GM19099 (cell line): ENCODE results near the gene PTPN6.

Experiments used
- POLR2A ChIP-seq: IDR thresholded peaks from 3 replicates; pipeline ENCODE4 v1.6.1; 2011; ENCODE audit warnings: low read depth; ENCODE audit not compliant: insufficient read length; ENCODE audit errors: extremely low read depth

The PTPN6 gene

GRCh38 chr12:6964605-6965025 is 13.5 kb downstream of the PTPN6 start:
- TF ChIP-seq POLR2A: no peak

GRCh38 chr12:6965026-6965661 is 14.0 kb downstream of the PTPN6 start:
- peak; percentile 13 for TF ChIP-seq POLR2A

- no peak for TF ChIP-seq POLR2A
Measured at GRCh38 chr12:6965714-6966113, 14.6 kb downstream of the PTPN6 start.

GRCh38 chr12:6966351-6966750 is 15.2 kb downstream of the PTPN6 start:
- no peak for TF ChIP-seq POLR2A

GRCh38 chr12:6967651-6968100 is 16.5 kb downstream of the PTPN6 start:
- no peak for TF ChIP-seq POLR2A

GRCh38 chr12:6968426-6968825 is 17.3 kb downstream of the PTPN6 start:
- no peak for TF ChIP-seq POLR2A

- TF ChIP-seq POLR2A: no peak
Measured at GRCh38 chr12:6970096-6970527, 19.0 kb downstream of the PTPN6 start.

GRCh38 chr12:6974180-6974579 is 23.0 kb downstream of the PTPN6 start:
- TF ChIP-seq POLR2A: no peak

GRCh38 chr12:6975297-6976032 is 24.3 kb downstream of the PTPN6 start:
- TF ChIP-seq POLR2A: no peak

GRCh38 chr12:6977653-6978052 is 26.5 kb downstream of the PTPN6 start:
- no peak for TF ChIP-seq POLR2A

GRCh38 chr12:6978188-6978587 is 27.0 kb downstream of the PTPN6 start:
- no peak for TF ChIP-seq POLR2A

GRCh38 chr12:6978611-6979011 is 27.5 kb downstream of the PTPN6 start:
- TF ChIP-seq POLR2A: peak; percentile 23

- no peak for TF ChIP-seq POLR2A
Measured at GRCh38 chr12:6979021-6979420, 27.9 kb downstream of the PTPN6 start.

GRCh38 chr12:6979453-6979852 is 28.3 kb downstream of the PTPN6 start:
- TF ChIP-seq POLR2A: peak; percentile 29

- no peak for TF ChIP-seq POLR2A
Measured at GRCh38 chr12:6980075-6980474, 28.9 kb downstream of the PTPN6 start.

GRCh38 chr12:6980740-6981139 is 29.6 kb downstream of the PTPN6 start:
- TF ChIP-seq POLR2A: no peak

GRCh38 chr12:6981152-6982052 is 30.2 kb downstream of the PTPN6 start:
- no peak for TF ChIP-seq POLR2A
